Vagina (tissue), 2 donors: Measurements from ENCODE around the gene ADRM1.

Experiments used
- CTCF ChIP-seq, 3 experiments: fragments of 450-650 bp in 2 of 3; fragments of 200-600 bp in 1 of 3; sonication (generic) in 1 of 3; IDR thresholded peaks; one replicate each; pipeline ENCODE4 v1.5.1; 2017 to 2019; ENCODE audit warnings: antibody characterized with exemption in 3 of 3, mild to moderate bottlenecking in 2 of 3, moderate library complexity in 2 of 3
- POLR2A ChIP-seq, 2 donors: fragments of 450-650 bp; IDR thresholded peaks; one replicate each; pipeline ENCODE4 v1.6.1; 2017; ENCODE audit warnings: antibody characterized with exemption in 2 of 2, mild to moderate bottlenecking in 2 of 2, moderate library complexity in 2 of 2
- POLR2AphosphoS5 ChIP-seq, 2 donors: sonication (generic); formaldehyde crosslinking; IDR thresholded peaks; one replicate each; pipeline ENCODE4 v1.9.0; 2017; ENCODE audit warnings: antibody characterized with exemption in 2 of 2, mild to moderate bottlenecking in 2 of 2, low read depth in 1 of 2; ENCODE audit not compliant: insufficient read depth in 1 of 2

GRCh38 chr20:62354811-62355341 lies 52.1 kb downstream of the ADRM1 start:
- TF ChIP-seq CTCF (IDR thresholded peaks at IDR 0.05): no peak
- no peak for TF ChIP-seq POLR2A (IDR thresholded peaks at IDR 0.05)
- TF ChIP-seq POLR2AphosphoS5 (IDR thresholded peaks at IDR 0.05; ENCODE audit: insufficient read depth in 1 of 2, low read depth in 1 of 2): no peak
